Activated CD8-positive, alpha-beta memory T cell treated with anti-CD3 and anti-CD28 coated beads for 48 hours (primary cell): ENCODE results near the gene ERC1.
"Not testable (repeated sequence)": the region's sequence is repeated elsewhere in the genome, so short reads cannot be mapped to it uniquely, and the experiment has no call there.

Experiments used
- DNase-seq, 3 experiments: peaks; one replicate each; pipeline ENCODE4 v3.0.0-alpha.2; 2020; ENCODE audit warnings: low read depth in 2 of 3, low spot score in 2 of 3

Gene ERC1

GRCh38 chr12:1117970-1118563, 127.0 kb downstream of the ERC1 start:
- peak; percentile 6 to 55 (median 20) for DNase-seq

GRCh38 chr12:1122786-1123185, 131.8 kb downstream of the ERC1 start:
- DNase-seq: no peak

- DNase-seq: no peak
These were observed 135.1 kb downstream of the ERC1 start for GRCh38 chr12:1126091-1126490.

- DNase-seq: no peak
These were observed 136.0 kb downstream of the ERC1 start for GRCh38 chr12:1127021-1127420.

- no peak for DNase-seq
These were observed 139.1 kb downstream of the ERC1 start for GRCh38 chr12:1130164-1130563.

GRCh38 chr12:1130571-1130970, 139.5 kb downstream of the ERC1 start:
- DNase-seq: no peak

GRCh38 chr12:1131811-1132224, 140.8 kb downstream of the ERC1 start:
- no peak for DNase-seq

GRCh38 chr12:1132311-1132710, 141.3 kb downstream of the ERC1 start:
- no peak for DNase-seq

GRCh38 chr12:1138691-1139090, 147.7 kb downstream of the ERC1 start:
- DNase-seq: no peak

- DNase-seq: not testable (repeated sequence)
These were observed 155.7 kb downstream of the ERC1 start for GRCh38 chr12:1146758-1147157.

GRCh38 chr12:1147821-1148220, 156.8 kb downstream of the ERC1 start:
- no peak for DNase-seq

GRCh38 chr12:1157046-1157445, 166.0 kb downstream of the ERC1 start:
- DNase-seq: no peak

GRCh38 chr12:1161197-1161596, 170.2 kb downstream of the ERC1 start:
- no peak for DNase-seq

GRCh38 chr12:1162081-1162760, 171.2 kb downstream of the ERC1 start:
- DNase-seq: no peak

- no peak for DNase-seq
These were observed 176.8 kb downstream of the ERC1 start for GRCh38 chr12:1167784-1168183.

- no peak for DNase-seq
These were observed 179.4 kb downstream of the ERC1 start for GRCh38 chr12:1170411-1170810.

GRCh38 chr12:1171657-1172408, 180.8 kb downstream of the ERC1 start:
- DNase-seq: no peak

GRCh38 chr12:1173781-1174617, 183.0 kb downstream of the ERC1 start:
- DNase-seq: no peak

GRCh38 chr12:1174659-1175058, 183.6 kb downstream of the ERC1 start:
- no peak for DNase-seq

- no peak for DNase-seq
These were observed 185.2 kb downstream of the ERC1 start for GRCh38 chr12:1176191-1176590.

GRCh38 chr12:1179128-1179527, 188.1 kb downstream of the ERC1 start:
- no peak for DNase-seq
